Breast epithelium (tissue), 4 donors: ENCODE results near the gene ASB18. TPM values are rescaled to one million over a fixed set of nuclear protein-coding genes. Genes with fewer than 3 reads are reported as not detected.

ENCODE experiments used
- DNase-seq, 2 donors: peaks; one replicate each; pipeline ENCODE4 v3.0.0-alpha.2; 2019; ENCODE audit warnings: low spot score in 2 of 2
- H3K27ac ChIP-seq, 2 donors: fragments of 200-600 bp; sonication (generic) in 1 of 2; one replicate each; pipeline ENCODE4 v1.5.1; 2016 to 2019; ENCODE audit warnings: mild to moderate bottlenecking in 1 of 2
- H3K27me3 ChIP-seq, 2 donors: fragments of 200-600 bp; sonication (generic) in 1 of 2; one replicate each; pipeline versions ENCODE4 v1.5.1 to v1.6.0; 2017 to 2019; ENCODE audit warnings: control low read depth in 1 of 2, mild to moderate bottlenecking in 1 of 2
- H3K36me3 ChIP-seq: fragments of 200-600 bp; one replicate; pipeline ENCODE4 v1.5.1; 2019
- H3K4me1 ChIP-seq, 2 donors: fragments of 200-600 bp; sonication (generic); one replicate each; pipeline ENCODE4 v1.5.1; 2016 to 2019; ENCODE audit warnings: control low read depth in 1 of 2
- H3K4me3 ChIP-seq, 3 donors: fragments of 200-600 bp; sonication (generic); 1 replicate in 2 of 3; 2 replicates in 1 of 3; pipeline ENCODE4 v1.5.1; 2016 to 2019; ENCODE audit warnings: mild to moderate bottlenecking in 3 of 3, moderate library complexity in 2 of 3
- H3K9me3 ChIP-seq, 2 donors: fragments of 200-600 bp; sonication (generic) in 1 of 2; one replicate each; pipeline ENCODE4 v1.5.1; 2016 to 2019; ENCODE audit warnings: control low read depth in 1 of 2
- POLR2A ChIP-seq: fragments of 450-650 bp; IDR thresholded peaks from one replicate; pipeline ENCODE4 v1.6.1; 2016; ENCODE audit warnings: antibody characterized with exemption, mild to moderate bottlenecking, moderate library complexity
- POLR2AphosphoS5 ChIP-seq, 3 donors: sonication (generic); formaldehyde crosslinking; IDR thresholded peaks; one replicate each; pipeline ENCODE4 v1.6.1; 2017; ENCODE audit warnings: antibody characterized with exemption in 3 of 3
- intact Hi-C: fragments of 100-400 bp; cut with DNase I; formaldehyde crosslinking; loops from one replicate; pipeline ENCODE4 v1.15.1; 2023; ENCODE audit warnings: low total_unique reads
- total RNA-seq, 3 donors: library from RNA; depleted of rRNA; stranded (reverse); fragments of >200 nt; gene quantifications; one replicate each; pipeline ENCODE4 v1.1.0, GENCODE V29; 2016
- TF ChIP-seq, protein P1 (sequence below), 3 donors: fragments of 450-650 bp; IDR thresholded peaks; one replicate each; pipeline ENCODE4 v1.5.1; 2016 to 2017; ENCODE audit warnings: antibody characterized with exemption in 3 of 3, mild to moderate bottlenecking in 3 of 3, moderate library complexity in 3 of 3

Gene ASB18
- total RNA-seq, 3 donors from 2014 or later: not detected

- peaks cover 12 to 24% of the 10 kb centered on the region in 2 donors for H3K9me3 ChIP-seq
- intact Hi-C loops: no loop called here
- no peaks in the 10 kb centered on the region for H3K4me1 ChIP-seq
- H3K36me3 ChIP-seq: no peaks in the 10 kb centered on the region
- TF ChIP-seq POLR2A (no peak), POLR2AphosphoS5 (IDR thresholded peaks at IDR 0.05) (no peak)
- TF ChIP-seq, protein P1, sequence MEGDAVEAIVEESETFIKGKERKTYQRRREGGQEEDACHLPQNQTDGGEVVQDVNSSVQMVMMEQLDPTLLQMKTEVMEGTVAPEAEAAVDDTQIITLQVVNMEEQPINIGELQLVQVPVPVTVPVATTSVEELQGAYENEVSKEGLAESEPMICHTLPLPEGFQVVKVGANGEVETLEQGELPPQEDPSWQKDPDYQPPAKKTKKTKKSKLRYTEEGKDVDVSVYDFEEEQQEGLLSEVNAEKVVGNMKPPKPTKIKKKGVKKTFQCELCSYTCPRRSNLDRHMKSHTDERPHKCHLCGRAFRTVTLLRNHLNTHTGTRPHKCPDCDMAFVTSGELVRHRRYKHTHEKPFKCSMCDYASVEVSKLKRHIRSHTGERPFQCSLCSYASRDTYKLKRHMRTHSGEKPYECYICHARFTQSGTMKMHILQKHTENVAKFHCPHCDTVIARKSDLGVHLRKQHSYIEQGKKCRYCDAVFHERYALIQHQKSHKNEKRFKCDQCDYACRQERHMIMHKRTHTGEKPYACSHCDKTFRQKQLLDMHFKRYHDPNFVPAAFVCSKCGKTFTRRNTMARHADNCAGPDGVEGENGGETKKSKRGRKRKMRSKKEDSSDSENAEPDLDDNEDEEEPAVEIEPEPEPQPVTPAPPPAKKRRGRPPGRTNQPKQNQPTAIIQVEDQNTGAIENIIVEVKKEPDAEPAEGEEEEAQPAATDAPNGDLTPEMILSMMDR (IDR thresholded peaks at IDR 0.05): no peak
- no peak overlapping the region for H3K4me3 ChIP-seq
- no peak overlapping the region for H3K27ac ChIP-seq
- H3K27me3 ChIP-seq: no peaks in the 10 kb centered on the region
- no peak for DNase-seq
Observed at GRCh38 chr2:236223675-236224074, 40.5 kb downstream of the ASB18 start.

DNA sequence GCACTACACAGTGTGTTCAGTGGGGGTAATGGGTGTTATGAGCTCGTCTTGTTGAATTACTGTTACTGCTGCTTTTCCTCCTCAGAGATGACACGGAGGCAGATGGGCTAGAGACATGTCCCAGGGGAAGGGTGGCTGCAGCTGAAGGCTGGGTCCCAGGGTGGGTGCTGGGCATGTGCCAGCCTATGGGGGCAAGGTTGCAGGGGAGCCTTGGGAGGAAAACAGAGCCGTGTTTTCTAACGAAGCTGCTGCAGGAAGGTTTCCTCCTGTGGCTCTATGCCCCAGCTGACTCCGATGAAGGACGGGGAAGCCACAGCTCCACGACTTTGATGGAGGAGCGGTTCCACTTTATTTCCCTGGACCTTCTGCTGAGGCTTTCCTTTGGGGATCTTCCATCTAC is 42.4 kb downstream of the ASB18 start:
- H3K4me1 ChIP-seq: no peaks in the 10 kb centered on the region
- peaks cover 11 to 20% of the 10 kb centered on the region in 2 donors for H3K9me3 ChIP-seq
- no peaks in the 10 kb centered on the region for H3K36me3 ChIP-seq
- H3K27ac ChIP-seq: no peak overlapping the region
- no peak for DNase-seq
- peaks cover 0 to 5% of the 10 kb centered on the region in 2 donors for H3K27me3 ChIP-seq
- intact Hi-C loops: no loop called here
- H3K4me3 ChIP-seq: no peak overlapping the region
- TF ChIP-seq POLR2AphosphoS5 (IDR thresholded peaks at IDR 0.05) (no peak), POLR2A (no peak)
- TF ChIP-seq, protein P1 (IDR thresholded peaks at IDR 0.05): no peak

GRCh38 chr2:236219411-236219810 is 44.8 kb downstream of the ASB18 start:
- H3K4me1 ChIP-seq: no peaks in the 10 kb centered on the region
- peaks cover 9 to 18% of the 10 kb centered on the region in 2 donors for H3K9me3 ChIP-seq
- no peak overlapping the region for H3K27ac ChIP-seq
- no peak overlapping the region for H3K4me3 ChIP-seq
- TF ChIP-seq, protein P1 (IDR thresholded peaks at IDR 0.05): no peak
- TF ChIP-seq POLR2AphosphoS5 (IDR thresholded peaks at IDR 0.05) (no peak), POLR2A (no peak)
- intact Hi-C loops: no loop called here
- no peak for DNase-seq
- H3K36me3 ChIP-seq: no peaks in the 10 kb centered on the region
- H3K27me3 ChIP-seq: peaks cover 0 to 28% of the 10 kb centered on the region in 2 donors

GRCh38 chr2:236217926-236218325 is 46.3 kb downstream of the ASB18 start:
- Histone ChIP-seq H3K4me1 (no peaks in the 10 kb centered on the region), H3K4me3 (no peak overlapping the region), H3K36me3 (no peaks in the 10 kb centered on the region), H3K27me3 (peaks cover 0 to 34% of the 10 kb centered on the region in 2 donors), H3K9me3 (peaks cover 0 to 4% of the 10 kb centered on the region in 2 donors), H3K27ac (no peak overlapping the region)
- intact Hi-C loops: no loop called here
- TF ChIP-seq POLR2A: no peak
- TF ChIP-seq, protein P1 (IDR thresholded peaks at IDR 0.05): no peak
- no peak for TF ChIP-seq POLR2AphosphoS5 (IDR thresholded peaks at IDR 0.05)
- no peak for DNase-seq

- Histone ChIP-seq H3K36me3 (no peaks in the 10 kb centered on the region), H3K27ac (no peak overlapping the region), H3K4me3 (no peak overlapping the region), H3K9me3 (no peaks in the 10 kb centered on the region), H3K4me1 (no peaks in the 10 kb centered on the region), H3K27me3 (peaks cover 0 to 40% of the 10 kb centered on the region in 2 donors)
- no peak for DNase-seq
- no peak for TF ChIP-seq POLR2AphosphoS5 (IDR thresholded peaks at IDR 0.05)
- TF ChIP-seq POLR2A: no peak
- TF ChIP-seq, protein P1 (IDR thresholded peaks at IDR 0.05): no peak
- intact Hi-C loops: no loop called here
Observed at GRCh38 chr2:236216711-236217110, 47.5 kb downstream of the ASB18 start.
